HCT116 (cell line): ENCODE results near the gene SRGAP2C.
"Not testable (repeated sequence)": the region's sequence is repeated elsewhere in the genome, so short reads cannot be mapped to it uniquely, and the experiment has no call there.

ENCODE experiments used
- CBX3 ChIP-seq: IDR thresholded peaks from 2 replicates; pipeline ENCODE4 v1.6.1; 2012; ENCODE audit warnings: low read depth
- EZH2 ChIP-seq: fragments of 200-600 bp; sonication (generic); IDR thresholded peaks from 2 replicates; pipeline ENCODE4 v1.6.1; 2017; ENCODE audit warnings: antibody characterized with exemption, mixed run types
- POLR2A ChIP-seq: IDR thresholded peaks from 2 replicates; pipeline ENCODE4 v1.7.0; 2011; ENCODE audit warnings: borderline replicate concordance; ENCODE audit not compliant: insufficient read depth, insufficient read length; ENCODE audit errors: extremely low read depth
- YY1 ChIP-seq: IDR thresholded peaks from 2 replicates; pipeline ENCODE4 v1.6.1; 2011; ENCODE audit warnings: low read length, low read depth, moderate library complexity, mild to moderate bottlenecking; ENCODE audit not compliant: insufficient replicate concordance; ENCODE audit errors: extremely low read depth

DNA sequence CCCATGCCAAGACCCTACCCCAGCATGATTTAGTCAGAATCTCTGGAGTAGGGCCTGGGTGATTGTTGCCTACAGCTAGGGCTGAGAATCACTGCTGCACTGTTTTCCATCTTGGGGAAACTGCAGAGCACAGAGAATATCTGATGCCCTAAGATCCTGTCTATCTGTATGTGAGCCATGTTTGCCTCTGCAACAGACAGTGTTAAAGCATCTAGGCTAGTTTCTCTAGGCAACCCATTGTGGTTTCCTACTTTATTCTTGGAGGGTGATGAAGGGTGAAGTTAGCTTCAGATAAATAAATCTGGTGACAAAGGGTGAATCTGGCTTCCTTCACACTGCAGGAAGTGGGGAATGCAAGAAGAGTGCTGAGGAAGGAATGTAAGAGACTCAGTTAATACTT is 147.4 kb downstream of the SRGAP2C start:
- not testable (repeated sequence) for TF ChIP-seq EZH2, CBX3, YY1, POLR2A
